HL-60/S4 (cell line): ENCODE data around the gene CDKAL1.
"Not testable (repeated sequence)": the region's sequence is repeated elsewhere in the genome, so short reads cannot be mapped to it uniquely, and the experiment has no call there.

Source experiments
- in situ Hi-C: fragments of 300-500 bp; cut with MboI; formaldehyde crosslinking; loops from 2 replicates; pipeline ENCODE4 v1.14.3; 2022; ENCODE audit warnings: low sequenced_read_pairs

The CDKAL1 gene

GRCh38 chr6:21084656-21085055, 550.4 kb downstream of the CDKAL1 start:
- in situ Hi-C loops, result no loop called here

- in situ Hi-C loops, result no loop called here
These were observed 551.0 kb downstream of the CDKAL1 start for GRCh38 chr6:21085211-21085610.

GRCh38 chr6:21085643-21086042, 551.4 kb downstream of the CDKAL1 start:
- in situ Hi-C loops, result no loop called here

GRCh38 chr6:21087188-21087587, 552.9 kb downstream of the CDKAL1 start:
- in situ Hi-C loops, result no loop called here

GRCh38 chr6:21091411-21091810, 557.2 kb downstream of the CDKAL1 start:
- in situ Hi-C loops, result no loop called here

- in situ Hi-C loops, result not testable (repeated sequence)
These were observed 558.0 kb downstream of the CDKAL1 start for GRCh38 chr6:21092231-21092772.

- in situ Hi-C loops, result no loop called here
These were observed 561.2 kb downstream of the CDKAL1 start for GRCh38 chr6:21095462-21095861.

- in situ Hi-C loops, result no loop called here
These were observed 563.9 kb downstream of the CDKAL1 start for GRCh38 chr6:21098134-21098533.

- in situ Hi-C loops, result no loop called here
These were observed 564.5 kb downstream of the CDKAL1 start for GRCh38 chr6:21098744-21099143.

GRCh38 chr6:21099338-21100314, 565.4 kb downstream of the CDKAL1 start:
- in situ Hi-C loops, result no loop called here

GRCh38 chr6:21100991-21101390, 566.7 kb downstream of the CDKAL1 start:
- in situ Hi-C loops, result no loop called here

- in situ Hi-C loops, result no loop called here
These were observed 567.4 kb downstream of the CDKAL1 start for GRCh38 chr6:21101694-21102093.

GRCh38 chr6:21102201-21102600, 567.9 kb downstream of the CDKAL1 start:
- in situ Hi-C loops, result no loop called here

- in situ Hi-C loops, result no loop called here
These were observed 568.4 kb downstream of the CDKAL1 start for GRCh38 chr6:21102624-21103023.

GRCh38 chr6:21103626-21104224, 569.5 kb downstream of the CDKAL1 start:
- in situ Hi-C loops, result no loop called here

- in situ Hi-C loops, result no loop called here
These were observed 570.0 kb downstream of the CDKAL1 start for GRCh38 chr6:21104288-21104687.

GRCh38 chr6:21107796-21108195, 573.5 kb downstream of the CDKAL1 start:
- in situ Hi-C loops, result no loop called here

GRCh38 chr6:21109391-21110178, 575.3 kb downstream of the CDKAL1 start:
- in situ Hi-C loops, result no loop called here

- in situ Hi-C loops, result no loop called here
These were observed 576.4 kb downstream of the CDKAL1 start for GRCh38 chr6:21110684-21111083.

GRCh38 chr6:21111093-21111725, 577.0 kb downstream of the CDKAL1 start:
- in situ Hi-C loops, result no loop called here

GRCh38 chr6:21115111-21115510, 580.9 kb downstream of the CDKAL1 start:
- in situ Hi-C loops, result no loop called here
